Vagina (tissue), 2 donors: ENCODE results near the gene PTK6.

Experiments used
- POLR2AphosphoS5 ChIP-seq, 2 donors: sonication (generic); formaldehyde crosslinking; IDR thresholded peaks; one replicate each; pipeline ENCODE4 v1.9.0; 2017; ENCODE audit warnings: antibody characterized with exemption in 2 of 2, mild to moderate bottlenecking in 2 of 2, low read depth in 1 of 2; ENCODE audit not compliant: insufficient read depth in 1 of 2
- TF ChIP-seq, protein P1 (sequence below), 3 experiments: fragments of 450-650 bp in 2 of 3; fragments of 200-600 bp in 1 of 3; sonication (generic) in 1 of 3; IDR thresholded peaks; one replicate each; pipeline ENCODE4 v1.5.1; 2017 to 2019; ENCODE audit warnings: antibody characterized with exemption in 3 of 3, mild to moderate bottlenecking in 2 of 3, moderate library complexity in 2 of 3

DNA sequence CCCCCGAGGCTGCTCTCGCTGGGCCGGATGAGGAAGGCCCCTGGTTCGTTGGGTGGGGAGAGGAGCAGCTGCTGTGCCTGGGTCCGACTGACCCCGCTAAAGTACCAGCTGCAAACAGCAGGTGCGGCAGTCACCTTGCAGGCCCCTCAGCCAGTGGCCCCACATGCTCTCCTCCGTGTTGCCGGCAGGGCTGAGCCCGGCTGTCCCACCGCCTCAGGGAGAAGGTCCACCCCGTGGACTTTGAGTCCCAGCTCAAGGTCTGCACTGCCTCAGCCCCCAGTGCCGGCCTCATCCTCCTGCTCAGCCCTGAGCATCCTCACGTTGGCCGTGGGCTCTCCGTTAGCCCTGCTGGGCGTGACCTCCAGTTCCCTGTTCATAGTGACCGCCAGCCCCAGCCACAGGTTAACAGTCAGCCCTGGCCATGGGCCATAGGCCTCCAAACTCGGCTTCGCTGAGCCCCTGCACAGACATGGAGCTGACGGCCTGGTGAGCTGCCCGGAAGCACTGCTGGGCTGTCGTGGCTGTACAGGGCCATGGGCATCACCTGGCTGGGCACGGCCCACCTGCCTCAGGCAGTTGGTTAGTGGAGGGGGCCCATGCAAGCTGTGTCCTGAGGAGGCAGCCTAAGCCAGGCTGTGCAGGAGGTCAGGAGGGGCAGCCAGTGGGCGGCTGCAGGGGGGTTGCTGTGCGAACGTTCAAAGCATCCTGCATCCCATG lies 7.2 kb upstream of the PTK6 start:
- TF ChIP-seq, protein P1, sequence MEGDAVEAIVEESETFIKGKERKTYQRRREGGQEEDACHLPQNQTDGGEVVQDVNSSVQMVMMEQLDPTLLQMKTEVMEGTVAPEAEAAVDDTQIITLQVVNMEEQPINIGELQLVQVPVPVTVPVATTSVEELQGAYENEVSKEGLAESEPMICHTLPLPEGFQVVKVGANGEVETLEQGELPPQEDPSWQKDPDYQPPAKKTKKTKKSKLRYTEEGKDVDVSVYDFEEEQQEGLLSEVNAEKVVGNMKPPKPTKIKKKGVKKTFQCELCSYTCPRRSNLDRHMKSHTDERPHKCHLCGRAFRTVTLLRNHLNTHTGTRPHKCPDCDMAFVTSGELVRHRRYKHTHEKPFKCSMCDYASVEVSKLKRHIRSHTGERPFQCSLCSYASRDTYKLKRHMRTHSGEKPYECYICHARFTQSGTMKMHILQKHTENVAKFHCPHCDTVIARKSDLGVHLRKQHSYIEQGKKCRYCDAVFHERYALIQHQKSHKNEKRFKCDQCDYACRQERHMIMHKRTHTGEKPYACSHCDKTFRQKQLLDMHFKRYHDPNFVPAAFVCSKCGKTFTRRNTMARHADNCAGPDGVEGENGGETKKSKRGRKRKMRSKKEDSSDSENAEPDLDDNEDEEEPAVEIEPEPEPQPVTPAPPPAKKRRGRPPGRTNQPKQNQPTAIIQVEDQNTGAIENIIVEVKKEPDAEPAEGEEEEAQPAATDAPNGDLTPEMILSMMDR (IDR thresholded peaks at IDR 0.05), result no peak
- TF ChIP-seq POLR2AphosphoS5 (IDR thresholded peaks at IDR 0.05; ENCODE audit: insufficient read depth in 1 of 2, low read depth in 1 of 2), result no peak
